Fibroblast of mammary gland (primary cell): ENCODE measurements around the gene PTPRN2.
"Not testable (repeated sequence)": the region's sequence is repeated elsewhere in the genome, so short reads cannot be mapped to it uniquely, and the experiment has no call there.

Experiments
- DNase-seq: peaks from one replicate; pipeline ENCODE4 v3.0.0-alpha.2; 2010; ENCODE audit warnings: low read depth
- H3K4me3 ChIP-seq: 2 replicates; pipeline ENCODE4 v1.5.1; 2011; ENCODE audit warnings: low read depth, mild to moderate bottlenecking, low read length, moderate library complexity; ENCODE audit not compliant: control insufficient read depth
- CTCF ChIP-seq: conservative IDR thresholded peaks from 2 replicates; pipeline ENCODE4 v1.5.1; 2011; ENCODE audit warnings: low read depth, low read length, inconsistent platforms; ENCODE audit not compliant: control insufficient read depth, insufficient read depth

The PTPRN2 gene

GRCh38 chr7:158345731-158346130, 241.9 kb downstream of the PTPRN2 start:
- no peak for DNase-seq
- TF ChIP-seq CTCF, result no peak
- no peak overlapping the region for H3K4me3 ChIP-seq

DNA sequence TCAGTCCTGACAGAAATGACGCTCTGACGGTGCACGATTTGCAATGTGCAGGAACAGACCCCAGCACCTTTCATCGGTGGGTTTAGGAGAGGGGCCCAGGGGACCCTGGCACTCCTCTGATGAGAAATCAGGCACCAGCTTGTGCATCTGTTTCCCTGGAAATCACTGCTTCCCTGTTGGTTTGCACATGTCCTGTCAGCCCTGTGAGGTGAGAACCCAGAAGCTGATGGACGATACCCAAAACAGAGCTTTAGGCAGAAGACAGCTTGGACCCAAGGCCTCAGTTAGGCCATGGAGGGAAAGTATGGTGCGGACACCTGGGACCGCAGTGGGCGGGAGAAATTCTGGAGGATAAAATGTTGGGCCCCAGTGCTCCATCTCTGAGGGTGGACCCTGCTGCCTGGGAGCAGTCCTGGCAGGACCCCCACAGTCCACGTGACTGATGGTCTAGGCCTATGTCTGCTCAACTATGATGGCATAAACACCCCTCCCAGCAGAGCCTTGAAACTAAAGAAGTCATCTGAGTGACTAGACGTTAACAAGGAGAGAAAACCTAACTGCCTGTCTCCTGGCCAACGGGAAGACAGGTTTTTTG, 242.8 kb downstream of the PTPRN2 start:
- no peak overlapping the region for H3K4me3 ChIP-seq
- no peak for TF ChIP-seq CTCF
- DNase-seq, result no peak

DNA sequence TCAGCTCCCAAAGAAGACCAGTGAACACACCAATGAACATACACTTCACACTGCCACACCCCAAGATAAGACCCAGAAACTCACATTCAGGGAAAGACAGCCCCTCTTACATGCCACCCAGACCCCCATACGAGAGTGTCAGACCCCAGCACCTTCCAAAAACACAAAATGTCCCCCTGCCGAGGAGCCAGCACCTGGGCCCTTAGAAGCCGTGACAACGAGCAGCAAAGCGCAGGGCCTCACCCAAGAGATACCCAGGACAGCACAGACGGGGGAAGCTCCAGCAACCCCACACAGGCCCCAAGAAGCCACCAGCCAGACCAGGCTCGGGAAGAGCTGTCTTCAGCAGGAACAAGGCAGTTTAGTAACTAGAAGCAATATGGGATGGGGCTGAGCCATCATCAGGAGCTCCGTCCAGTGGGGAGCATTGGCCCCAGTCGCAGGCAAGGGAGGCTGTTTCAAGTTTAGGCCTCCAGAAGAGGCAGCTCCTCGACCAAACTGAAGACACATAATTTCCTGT, 243.6 kb downstream of the PTPRN2 start:
- no peak for TF ChIP-seq CTCF
- H3K4me3 ChIP-seq, result no peak overlapping the region
- DNase-seq, result no peak

GRCh38 chr7:158343526-158343925, 244.1 kb downstream of the PTPRN2 start:
- no peak for DNase-seq
- no peak overlapping the region for H3K4me3 ChIP-seq

GRCh38 chr7:158341097-158341496, 246.5 kb downstream of the PTPRN2 start:
- H3K4me3 ChIP-seq, DNase-seq: not testable (repeated sequence)

More at GRCh38 chr7:158343526-158343925, 244.1 kb downstream of the PTPRN2 start:
- no peak for TF ChIP-seq CTCF

- H3K4me3 ChIP-seq, DNase-seq: not testable (repeated sequence)
Observed at GRCh38 chr7:158336952-158337351, 250.7 kb downstream of the PTPRN2 start.

- H3K4me3 ChIP-seq, DNase-seq: not testable (repeated sequence)
Observed at GRCh38 chr7:158332516-158332915, 255.1 kb downstream of the PTPRN2 start.

DNA sequence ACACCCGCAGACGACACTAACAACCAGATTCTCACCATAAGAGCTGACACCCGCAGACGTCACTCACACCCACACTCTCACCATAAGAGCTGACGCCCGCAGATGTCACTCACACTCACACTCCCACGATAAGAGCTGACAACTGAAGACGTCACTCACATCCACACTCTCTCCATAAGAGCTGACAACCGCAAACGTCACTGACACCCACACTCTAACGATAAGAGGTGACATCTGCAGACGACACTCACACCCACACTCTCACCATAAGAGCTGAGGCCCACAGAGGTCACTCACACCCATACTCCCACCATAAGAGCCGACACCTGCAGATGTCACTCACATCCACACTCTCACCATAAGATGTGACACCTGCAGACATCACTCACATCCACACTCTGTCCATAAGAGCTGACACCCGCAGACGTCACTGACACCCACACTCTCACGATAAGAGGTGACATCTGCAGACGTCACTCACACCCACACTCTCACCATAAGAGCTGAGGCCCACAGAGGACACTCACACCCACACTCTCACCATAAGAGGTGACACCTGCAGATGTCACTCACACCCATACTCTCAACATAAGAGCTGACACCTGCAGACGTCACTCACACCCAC, 255.7 kb downstream of the PTPRN2 start:
- H3K4me3 ChIP-seq, DNase-seq: not testable (repeated sequence)

DNA sequence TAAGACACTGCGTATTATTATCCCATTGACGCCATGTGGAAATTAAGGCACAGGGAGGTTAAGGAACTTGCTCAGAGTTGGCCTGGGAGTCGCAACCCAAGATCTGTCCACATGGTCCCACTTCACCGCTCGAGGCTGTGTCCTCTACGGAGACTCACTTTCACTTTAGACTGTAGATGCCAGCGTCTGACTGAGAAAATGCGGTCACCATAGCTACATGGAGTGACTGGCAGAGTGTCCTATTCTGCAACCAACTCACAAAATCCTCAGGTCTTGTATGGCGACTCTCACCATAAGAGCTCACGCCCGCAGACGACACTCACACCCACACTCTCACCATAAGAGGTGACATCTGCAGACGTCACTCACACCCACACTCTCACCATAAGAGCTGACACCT, 257.9 kb downstream of the PTPRN2 start:
- no peak for TF ChIP-seq CTCF
- no peak for DNase-seq
- no peak overlapping the region for H3K4me3 ChIP-seq
